H1 (cell line): Measurements from ENCODE around the gene NXPH3.

ENCODE experiments used
- BCL11A ChIP-seq, 2 experiments: IDR thresholded peaks; one replicate each; pipeline ENCODE4 v1.6.1; 2011; ENCODE audit warnings: low read depth in 2 of 2, low read length in 2 of 2, mild to moderate bottlenecking in 2 of 2
- MAX ChIP-seq: IDR thresholded peaks from 2 replicates; pipeline ENCODE4 v1.6.1; 2012; ENCODE audit warnings: inconsistent platforms
- NRF1 ChIP-seq: IDR thresholded peaks from 2 replicates; pipeline ENCODE4 v1.6.1; 2011; ENCODE audit warnings: mild to moderate bottlenecking, low read depth, low read length, improper control_type of control experiment
- RAD21 ChIP-seq, 2 experiments: IDR thresholded peaks in 1 of 2; conservative IDR thresholded peaks in 1 of 2; 2 replicates each; pipeline ENCODE4 v1.6.1; 2011; ENCODE audit warnings: low read depth in 2 of 2, low read length in 2 of 2, improper control_type of control experiment in 1 of 2, inconsistent platforms in 1 of 2, mild to moderate bottlenecking in 1 of 2, moderate library complexity in 1 of 2
- RFX5 ChIP-seq: IDR thresholded peaks from 2 replicates; pipeline ENCODE4 v1.6.1; 2011; ENCODE audit warnings: low read depth, low read length, improper control_type of control experiment, borderline replicate concordance
- YY1 ChIP-seq: IDR thresholded peaks from 2 replicates; pipeline ENCODE4 v1.6.1; 2011; ENCODE audit warnings: low read depth, mild to moderate bottlenecking, low read length
- TF ChIP-seq, protein P1 (sequence below), 3 experiments: IDR thresholded peaks; 1 replicate in 2 of 3; 2 replicates in 1 of 3; pipeline versions ENCODE4 v1.5.1 to v1.6.1; 2011; ENCODE audit warnings: low read length in 3 of 3, mild to moderate bottlenecking in 3 of 3, inconsistent platforms in 2 of 3, low read depth in 1 of 3, moderate library complexity in 1 of 3; ENCODE audit not compliant: insufficient read depth in 1 of 3; ENCODE audit errors: control extremely low read depth in 1 of 3
- TF ChIP-seq, protein P2 (sequence below): IDR thresholded peaks from 2 replicates; pipeline ENCODE4 v1.6.1; 2012; ENCODE audit warnings: low read length, inconsistent platforms

GRCh38 chr17:49581648-49581998 lies 6.0 kb downstream of the NXPH3 start:
- TF ChIP-seq, protein P1, sequence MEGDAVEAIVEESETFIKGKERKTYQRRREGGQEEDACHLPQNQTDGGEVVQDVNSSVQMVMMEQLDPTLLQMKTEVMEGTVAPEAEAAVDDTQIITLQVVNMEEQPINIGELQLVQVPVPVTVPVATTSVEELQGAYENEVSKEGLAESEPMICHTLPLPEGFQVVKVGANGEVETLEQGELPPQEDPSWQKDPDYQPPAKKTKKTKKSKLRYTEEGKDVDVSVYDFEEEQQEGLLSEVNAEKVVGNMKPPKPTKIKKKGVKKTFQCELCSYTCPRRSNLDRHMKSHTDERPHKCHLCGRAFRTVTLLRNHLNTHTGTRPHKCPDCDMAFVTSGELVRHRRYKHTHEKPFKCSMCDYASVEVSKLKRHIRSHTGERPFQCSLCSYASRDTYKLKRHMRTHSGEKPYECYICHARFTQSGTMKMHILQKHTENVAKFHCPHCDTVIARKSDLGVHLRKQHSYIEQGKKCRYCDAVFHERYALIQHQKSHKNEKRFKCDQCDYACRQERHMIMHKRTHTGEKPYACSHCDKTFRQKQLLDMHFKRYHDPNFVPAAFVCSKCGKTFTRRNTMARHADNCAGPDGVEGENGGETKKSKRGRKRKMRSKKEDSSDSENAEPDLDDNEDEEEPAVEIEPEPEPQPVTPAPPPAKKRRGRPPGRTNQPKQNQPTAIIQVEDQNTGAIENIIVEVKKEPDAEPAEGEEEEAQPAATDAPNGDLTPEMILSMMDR (IDR thresholded peaks at IDR 0.05; ENCODE audit: control extremely low read depth in 1 of 3, insufficient read depth in 1 of 3, low read depth in 1 of 3, low read length in 3 of 3) = no peak
- TF ChIP-seq, protein P2, sequence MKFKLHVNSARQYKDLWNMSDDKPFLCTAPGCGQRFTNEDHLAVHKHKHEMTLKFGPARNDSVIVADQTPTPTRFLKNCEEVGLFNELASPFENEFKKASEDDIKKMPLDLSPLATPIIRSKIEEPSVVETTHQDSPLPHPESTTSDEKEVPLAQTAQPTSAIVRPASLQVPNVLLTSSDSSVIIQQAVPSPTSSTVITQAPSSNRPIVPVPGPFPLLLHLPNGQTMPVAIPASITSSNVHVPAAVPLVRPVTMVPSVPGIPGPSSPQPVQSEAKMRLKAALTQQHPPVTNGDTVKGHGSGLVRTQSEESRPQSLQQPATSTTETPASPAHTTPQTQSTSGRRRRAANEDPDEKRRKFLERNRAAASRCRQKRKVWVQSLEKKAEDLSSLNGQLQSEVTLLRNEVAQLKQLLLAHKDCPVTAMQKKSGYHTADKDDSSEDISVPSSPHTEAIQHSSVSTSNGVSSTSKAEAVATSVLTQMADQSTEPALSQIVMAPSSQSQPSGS = no peak
- TF ChIP-seq NRF1 (no peak), MAX (no peak), YY1 (no peak), BCL11A (IDR thresholded peaks at IDR 0.05; ENCODE audit: low read depth in 2 of 2, low read length in 2 of 2) (no peak), RFX5 (no peak), RAD21 (IDR thresholded peaks at IDR 0.05 in 1 of 2, conservative IDR thresholded peaks at IDR 0.05 in 1 of 2; ENCODE audit: low read depth in 2 of 2, low read length in 2 of 2) (no peak)
